ENCODE measurements around the gene ASRGL1. TPM values are rescaled to one million over a fixed set of nuclear protein-coding genes. Genes with fewer than 3 reads are reported as not detected.

Gene ASRGL1
- total RNA-seq, 1 experiment from 2014 or later, result 26.6 TPM

- CTCF ChIA-PET, result interaction anchor here (0.6 kb wide), 2 partner anchors 45 to 818 kb away, joined by 5 to 7 read pairs; no protein-coding TSS in a partner anchor
- H3K36me3 ChIP-seq (ENCODE audit: low read depth, low read length), result no peaks in the 10 kb centered on the region
- TF ChIP-seq EZH2 (IDR thresholded peaks at IDR 0.05; ENCODE audit: low read length, unreplicated experiment) (no peak), CTCF (conservative IDR thresholded peaks at IDR 0.05; ENCODE audit: low read depth, low read length) (0 out of 2 replicates have a peak, but pooled peaks have one; percentile 10), EZH2phosphoT487 (IDR thresholded peaks at IDR 0.05; ENCODE audit: borderline replicate concordance, low read length) (no peak)
- DNase-seq (peak; percentile 56), ATAC-seq (peak; percentile 60)
- H3K79me2 ChIP-seq (ENCODE audit: low read length), result no peaks in the 10 kb centered on the region
- H3K4me1 ChIP-seq (ENCODE audit: insufficient read depth, low read length), result peaks cover 18% of the 10 kb centered on the region
- intact Hi-C loops (cut with micrococcal nuclease), result no loop called here
- H4K20me1 ChIP-seq (ENCODE audit: low read length), result no peaks in the 10 kb centered on the region
- no peaks in the 10 kb centered on the region for H3K9me2 ChIP-seq (replicated peaks; ENCODE audit: low read length)
- H2AFZ ChIP-seq (ENCODE audit: low read length), result peak overlapping the region; percentile 92
- H3F3A ChIP-seq (ENCODE audit: low read length, unreplicated experiment), result no peaks in the 10 kb centered on the region
- no peaks in the 10 kb centered on the region for H3K9me3 ChIP-seq (ENCODE audit: low read length)
- BruUV-seq (replicated peaks), result no TSS peak
- POLR2A ChIA-PET (ENCODE audit: unreplicated experiment), result no interaction called here
- peak overlapping the region; percentile 32 for H3K9ac ChIP-seq (ENCODE audit: low read length)
- peak overlapping the region; percentile 39 for H3K27ac ChIP-seq (ENCODE audit: low read length)
- peak overlapping the region; percentile 13; the same call in 1 of the 2 replicates for H3K4me3 ChIP-seq (ENCODE audit: low read length)
- H3K27me3 ChIP-seq (ENCODE audit: low read length), result no peaks in the 10 kb centered on the region
- peak overlapping the region; percentile 56 for H3K4me2 ChIP-seq (ENCODE audit: low read length)
These were observed 102.7 kb downstream of the ASRGL1 start for GRCh38 chr11:62439785-62440602.

Other genes with a start within 250 kb of the ASRGL1 start
- 110 and 114 TPM in 2 replicates for gene INCENP, start 213.4 kb upstream of the ASRGL1 start, total RNA-seq (2014; rRNA removed)
- not detected in 2 replicates for gene SCGB1D1, start 147.2 kb upstream of the ASRGL1 start, total RNA-seq (2014; rRNA removed)
- not detected in 2 replicates for gene SCGB2A1, start 128.8 kb upstream of the ASRGL1 start, total RNA-seq (2014; rRNA removed)
- not detected in 2 replicates for gene SCGB1D2, start 95.2 kb upstream of the ASRGL1 start, total RNA-seq (2014; rRNA removed)
- not detected in 2 replicates for gene SCGB2A2, start 67.3 kb upstream of the ASRGL1 start, total RNA-seq (2014; rRNA removed)
- not detected in 2 replicates for gene SCGB1D4, start 38.4 kb upstream of the ASRGL1 start, total RNA-seq (2014; rRNA removed)
- gene SCGB1A1, start 81.6 kb downstream of the ASRGL1 start, total RNA-seq (2014; rRNA removed), result not detected in 2 replicates
- 287 and 383 TPM in 2 replicates for gene AHNAK, start 209.4 kb downstream of the ASRGL1 start, total RNA-seq (2014; rRNA removed)
- gene EEF1G, start 236.4 kb downstream of the ASRGL1 start, total RNA-seq (2014; rRNA removed), result 1,577 and 1,815 TPM in 2 replicates

All from PC-3 (cell line).